ENCODE data around the gene RORB.

Gene RORB

DNA sequence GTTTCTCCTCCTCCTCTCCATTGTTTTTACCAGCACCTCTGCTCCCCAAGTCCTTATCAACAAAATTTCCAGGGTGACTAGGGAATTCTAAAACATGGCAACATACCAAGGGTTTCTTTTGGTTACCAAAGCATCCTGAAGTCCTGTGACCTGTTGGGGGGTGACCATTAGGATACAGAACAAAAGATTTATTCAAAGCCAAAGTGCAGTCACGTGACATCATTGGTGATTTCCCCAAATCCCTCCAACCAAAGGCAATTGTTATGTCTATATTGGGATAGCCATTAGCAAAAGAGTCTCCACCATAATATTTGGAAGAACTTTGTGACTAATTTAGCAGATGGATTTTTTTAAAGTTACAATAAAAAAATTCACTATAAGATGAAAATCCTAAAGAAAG is 222.2 kb downstream of the RORB start:
- DNase-seq (ENCODE audit: low read depth in 2 of 2), result no peak

DNA sequence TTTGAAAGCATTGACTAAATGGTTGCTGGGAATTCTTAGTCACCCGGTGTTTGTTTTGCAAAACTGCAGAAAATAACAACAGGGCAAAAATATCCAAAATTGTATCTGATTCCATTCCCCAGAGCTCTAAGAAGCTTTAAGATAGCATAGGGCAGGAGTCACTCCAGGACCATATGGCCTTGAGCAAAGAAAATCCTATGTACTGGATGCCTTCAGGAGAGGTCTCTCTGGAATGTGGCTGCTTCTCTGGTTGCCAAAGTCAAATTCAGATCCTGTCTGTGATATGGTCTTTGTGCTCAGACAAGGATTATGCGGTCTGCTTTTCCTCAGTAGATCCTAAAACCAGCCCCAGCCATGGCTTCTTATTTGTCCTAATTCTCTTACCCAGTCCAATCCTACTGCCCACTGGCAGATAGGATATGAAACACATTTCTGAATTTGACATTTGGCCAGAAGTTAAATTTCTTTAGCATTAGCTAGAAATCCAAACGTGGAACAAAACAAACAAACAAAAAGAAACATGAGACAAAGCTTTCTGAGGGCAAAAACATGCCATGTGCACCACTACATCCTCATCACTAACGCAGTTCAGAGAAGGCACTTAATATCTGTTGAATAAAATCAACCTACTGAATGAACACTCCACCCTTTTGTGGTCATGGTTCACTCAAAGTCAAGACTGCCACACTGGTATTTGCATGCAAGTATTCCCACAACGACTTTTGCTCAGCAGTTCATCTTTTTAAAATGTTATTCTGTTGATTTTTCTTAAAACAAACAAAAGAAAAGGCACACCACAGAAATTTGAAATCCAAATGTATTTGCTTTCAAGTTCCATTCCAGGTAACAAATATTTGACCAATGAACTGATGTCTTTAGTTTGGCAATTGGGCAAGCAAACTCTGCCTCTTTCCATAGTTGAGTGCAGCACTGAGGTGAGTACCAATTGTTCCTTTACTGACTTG is 224.8 kb downstream of the RORB start:
- DNase-seq (ENCODE audit: low read depth in 2 of 2), result no peak

DNA sequence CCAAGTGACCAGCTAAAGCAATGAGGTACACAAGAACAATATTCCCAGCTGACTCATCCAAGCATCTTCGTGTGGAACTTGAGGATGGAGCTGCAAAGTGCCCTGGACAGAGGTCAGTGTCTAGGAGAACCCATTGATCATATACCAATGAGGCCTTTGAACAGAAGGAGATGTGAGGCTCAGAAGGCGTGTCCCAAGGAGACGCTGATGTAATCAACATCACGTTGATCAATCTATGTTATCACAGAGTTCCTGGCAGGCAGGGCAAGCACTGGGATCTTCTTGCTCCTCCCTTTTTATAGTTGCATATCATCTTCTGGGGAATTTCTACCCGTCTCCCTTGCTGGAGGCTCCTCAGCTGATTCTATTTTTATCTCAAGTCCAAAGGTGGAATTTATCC is 227.2 kb downstream of the RORB start:
- DNase-seq (ENCODE audit: low read depth in 2 of 2), result no peak

DNA sequence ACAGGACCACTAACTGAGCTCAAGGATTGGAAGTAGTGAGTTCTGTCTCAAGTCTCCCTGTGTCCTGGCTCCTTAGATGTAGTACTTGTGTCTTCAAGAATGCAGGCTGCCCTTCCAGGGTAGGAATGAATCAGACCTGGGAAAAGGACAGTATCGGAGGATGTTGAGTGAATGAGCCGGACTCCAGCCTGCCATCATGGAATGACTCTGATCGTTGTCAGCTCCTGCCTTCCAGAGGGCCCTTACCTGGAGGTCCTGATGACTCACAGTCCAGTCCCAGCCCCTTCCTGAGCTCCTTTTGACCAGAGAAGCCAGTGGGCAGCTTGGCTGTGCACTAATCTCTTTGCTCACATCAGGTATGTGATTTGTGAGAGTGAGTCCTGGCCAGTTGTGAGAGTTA is 229.4 kb downstream of the RORB start:
- no peak for DNase-seq (ENCODE audit: low read depth in 2 of 2)

DNA sequence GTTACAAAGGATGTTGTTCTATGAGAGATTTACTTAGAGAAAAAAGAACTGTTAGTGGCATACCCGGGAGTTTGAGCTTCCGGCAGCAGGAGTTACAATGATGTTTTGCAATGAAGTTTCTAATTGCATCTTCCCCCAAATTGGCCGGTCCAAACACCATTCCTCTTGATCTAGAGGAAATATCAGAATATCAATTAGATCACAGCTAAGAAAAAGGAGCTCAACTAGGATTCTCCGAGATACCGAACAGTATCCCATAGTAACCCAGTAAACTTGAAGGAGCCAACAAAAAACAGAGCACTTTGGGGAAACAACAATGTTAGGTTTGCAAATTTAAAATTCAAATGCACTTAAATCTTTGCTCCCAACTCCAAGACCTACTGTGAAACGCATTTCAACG is 231.0 kb downstream of the RORB start:
- no peak for DNase-seq (ENCODE audit: low read depth in 2 of 2)

DNA sequence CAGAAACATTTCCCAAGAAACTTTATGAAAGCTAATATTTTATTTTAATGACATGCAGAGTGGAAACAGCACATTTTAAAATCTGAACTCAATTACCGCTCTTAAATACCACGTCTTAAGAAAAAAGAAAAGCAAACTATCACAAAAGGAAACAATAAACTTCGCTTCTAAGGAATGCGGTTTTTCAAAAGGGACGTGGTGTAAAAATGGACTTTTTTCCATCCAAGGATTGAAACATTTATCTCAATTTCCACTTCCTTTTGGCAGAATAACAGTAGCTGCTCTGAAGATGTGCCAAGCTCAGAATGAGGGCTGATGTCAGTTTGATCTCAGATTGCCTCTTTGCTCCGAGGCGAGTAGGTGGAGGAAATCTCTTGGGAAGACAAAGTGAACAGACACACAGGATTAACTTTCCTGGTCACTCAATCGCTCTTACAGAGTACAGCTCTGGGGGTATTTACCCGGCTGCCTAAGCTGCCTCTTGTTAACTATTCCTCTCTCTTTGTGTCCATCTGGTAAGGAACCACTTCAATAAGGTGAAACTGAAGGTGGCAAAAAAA is 232.1 kb downstream of the RORB start:
- DNase-seq (ENCODE audit: low read depth in 2 of 2), result no peak

DNA sequence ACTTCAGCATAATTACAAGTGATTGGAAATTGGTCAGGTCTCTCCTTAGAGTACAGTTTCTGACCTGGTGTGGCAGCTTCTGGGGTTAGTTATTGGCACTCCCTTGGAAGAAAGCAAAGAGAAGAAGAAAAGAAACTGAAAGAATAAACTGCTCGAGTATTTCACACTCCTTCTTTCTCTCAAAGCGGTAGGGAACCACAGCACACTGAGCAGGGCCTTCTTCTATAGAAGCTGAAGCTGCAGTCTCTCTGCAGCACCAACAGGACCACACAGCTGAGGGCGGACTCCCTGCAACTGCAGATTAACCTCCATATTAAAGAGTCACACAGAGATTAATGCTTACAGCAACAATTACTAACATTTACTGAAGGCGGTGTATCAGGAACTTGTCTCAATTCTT is 238.6 kb downstream of the RORB start:
- DNase-seq (ENCODE audit: low read depth in 2 of 2), result no peak

DNA sequence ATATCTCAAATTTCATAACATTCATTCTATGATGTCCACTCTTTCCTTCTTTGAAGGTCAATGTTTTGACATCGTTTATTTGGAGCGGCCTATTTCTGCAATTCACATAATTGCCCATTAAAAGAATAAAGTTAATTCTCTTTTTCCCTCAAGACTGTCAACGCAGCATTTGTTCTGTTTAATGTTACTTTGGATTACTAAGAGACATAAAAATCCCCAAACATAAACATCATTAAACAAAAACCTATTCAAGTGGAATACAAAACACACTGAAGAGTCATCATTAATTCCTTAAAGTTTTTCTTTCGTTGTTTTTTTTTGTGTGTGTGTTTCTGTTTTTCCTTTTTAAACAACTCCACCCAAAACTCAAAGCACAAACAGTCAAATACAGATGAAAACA is 239.5 kb downstream of the RORB start:
- no peak for DNase-seq (ENCODE audit: low read depth in 2 of 2)

DNA sequence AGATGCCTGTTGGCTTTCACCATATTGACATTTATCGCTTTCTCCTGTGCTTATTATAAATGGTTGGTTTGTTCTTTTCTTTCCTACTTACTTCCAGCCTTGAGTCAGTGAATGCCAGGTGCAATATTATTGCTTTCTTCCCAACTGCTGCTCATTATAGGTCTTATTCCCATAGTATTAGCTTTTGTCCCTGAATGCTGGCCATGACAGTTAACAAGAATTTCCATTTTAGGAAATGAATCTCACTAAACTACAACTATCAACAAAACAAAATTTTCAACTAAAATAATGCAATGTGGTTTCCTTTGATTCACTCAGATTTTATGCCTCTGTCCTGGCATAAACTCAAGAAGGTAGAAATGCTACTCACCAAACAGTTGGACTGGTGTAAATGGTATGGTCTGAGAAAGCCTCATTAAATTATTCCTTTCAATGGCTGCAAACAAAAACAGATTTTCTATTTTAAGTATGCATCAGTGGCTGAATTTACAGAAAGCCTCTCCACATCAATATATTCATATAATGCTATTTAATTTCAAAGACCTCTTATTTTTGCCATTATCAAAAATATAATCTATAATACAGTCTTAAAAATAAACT is 245.2 kb downstream of the RORB start:
- DNase-seq (ENCODE audit: low read depth in 2 of 2), result no peak
